K562 (cell line): Measurements from ENCODE around the gene GAPDH. TPM values are rescaled to one million over a fixed set of nuclear protein-coding genes. Genes with fewer than 3 reads are reported as not detected.
A peak's percentile ranks its signal among the peaks of the same experiment; 100 is the strongest.

Experiments used
- CBFB ChIP-seq: sonication (generic); formaldehyde crosslinking; IDR thresholded peaks from 2 replicates; pipeline ENCODE4 v1.4.0; 2020; ENCODE audit warnings: mild to moderate bottlenecking, missing genetic modification reagents
- DLX4 ChIP-seq: fragments of 250-450 bp; sonication (Bioruptor Pico); IDR thresholded peaks from 2 replicates; pipeline ENCODE4 v1.6.1; 2021; ENCODE audit warnings: mild to moderate bottlenecking
- GTF2F1 ChIP-seq: IDR thresholded peaks from 2 replicates; pipeline ENCODE4 v1.6.1; 2011; ENCODE audit warnings: low read depth, low read length, improper control_type of control experiment
- KLF1 ChIP-seq: fragments of 450-650 bp; IDR thresholded peaks from 2 replicates; pipeline ENCODE4 v1.6.1; 2016; ENCODE audit warnings: missing genetic modification characterization, missing compliant biosample characterization
- KLF10 ChIP-seq: fragments of 250-450 bp; sonication (Bioruptor Pico); IDR thresholded peaks from 2 replicates; pipeline ENCODE4 v1.6.1; 2021; ENCODE audit warnings: matching md5 sums
- NCOA1 ChIP-seq: fragments of 450-650 bp; IDR thresholded peaks from 2 replicates; pipeline ENCODE4 v1.6.1; 2016; ENCODE audit warnings: low read depth
- OTX1 ChIP-seq: fragments of 450-650 bp; formaldehyde crosslinking; IDR thresholded peaks from 2 replicates; pipeline ENCODE4 v1.4.0; 2022; ENCODE audit warnings: mild to moderate bottlenecking
- POLR2A ChIP-seq: fragments of 450-650 bp; conservative IDR thresholded peaks from 2 replicates; pipeline ENCODE4 v1.6.1; 2016
- PRMT5 ChIP-seq: sonication (generic); formaldehyde crosslinking; IDR thresholded peaks from 2 replicates; pipeline ENCODE4 v1.5.0; 2020; ENCODE audit warnings: missing genetic modification reagents
- PRPF4 ChIP-seq: fragments of 200-400 bp; formaldehyde crosslinking; IDR thresholded peaks from one replicate; pipeline ENCODE4 v1.6.1; 2017; ENCODE audit warnings: low read length, low read depth, mild to moderate bottlenecking; ENCODE audit not compliant: insufficient read depth, poor library complexity, severe bottlenecking
- RBM25 ChIP-seq: fragments of 200-400 bp; formaldehyde crosslinking; IDR thresholded peaks from 2 replicates; pipeline ENCODE4 v1.6.1; 2018; ENCODE audit warnings: low read length, low read depth, moderate library complexity; ENCODE audit not compliant: severe bottlenecking
- SMARCC2 ChIP-seq: fragments of 450-650 bp; IDR thresholded peaks from 2 replicates; pipeline ENCODE4 v1.6.1; 2017; ENCODE audit warnings: antibody characterized with exemption, moderate library complexity, mild to moderate bottlenecking, low read depth
- THRB ChIP-seq: fragments of 450-650 bp; formaldehyde crosslinking; conservative IDR thresholded peaks from 2 replicates; pipeline ENCODE4 v1.4.0; 2022; ENCODE audit warnings: mild to moderate bottlenecking, missing genetic modification characterization
- ZNF140 ChIP-seq: fragments of 250-450 bp; sonication (Bioruptor Pico); IDR thresholded peaks from 2 replicates; pipeline ENCODE4 v1.8.0; 2021; ENCODE audit warnings: moderate library complexity, mild to moderate bottlenecking, inconsistent platforms
- ZNF23 ChIP-seq: fragments of 250-450 bp; sonication (Bioruptor Pico); IDR thresholded peaks from 2 replicates; pipeline ENCODE4 v1.4.0; 2020; ENCODE audit warnings: mild to moderate bottlenecking
- ZNF277 ChIP-seq: fragments of 250-450 bp; sonication (Bioruptor Pico); IDR thresholded peaks from 2 replicates; pipeline ENCODE4 v1.8.0; 2022; ENCODE audit warnings: inconsistent platforms, mild to moderate bottlenecking, moderate library complexity, borderline replicate concordance
- ZNF3 ChIP-seq: fragments of 250-450 bp; sonication (Bioruptor Pico); IDR thresholded peaks from 2 replicates; pipeline ENCODE4 v1.5.0; 2021; ENCODE audit warnings: mild to moderate bottlenecking, moderate library complexity
- ZSCAN32 ChIP-seq: fragments of 450-650 bp; formaldehyde crosslinking; IDR thresholded peaks from 2 replicates; pipeline ENCODE4 v1.4.0; 2020; ENCODE audit warnings: mild to moderate bottlenecking, moderate library complexity
- polyA plus RNA-seq, 8 experiments: library from polyadenylated mRNA; depleted of rRNA in 4 of 8; stranded (reverse) in 5 of 8; unstranded in 3 of 8; fragments of >200 nt; fragmentation: Nextera tagmentation in 2 of 8; fragmentation: Illumina TruSeq in 1 of 8; extraction: Ambion mirVana in 2 of 8; extraction: Trizol in 1 of 8; gene quantifications; 2 replicates each; pipeline versions ENCODE4 v1.2.1 to v1.2.3, GENCODE V29; 2011 to 2014; ENCODE audit warnings: inconsistent platforms in 1 of 8, missing spikeins in 1 of 8
- total RNA-seq, 7 experiments: library from RNA; depleted of rRNA in 6 of 7; stranded (reverse); fragments of >200 nt in 6 of 7; fragmentation: Illumina TruSeq in 2 of 7; extraction: Trizol in 2 of 7; gene quantifications; 2 replicates each; pipeline versions ENCODE4 v1.2.1 to v1.2.3, GENCODE V29; 2011 to 2021; ENCODE audit warnings: low replicate concordance in 1 of 7
- TF ChIP-seq, protein P1 (sequence below): fragments of 250-450 bp; sonication (Bioruptor Pico); IDR thresholded peaks from 2 replicates; pipeline ENCODE4 v1.5.0; 2021
- TF ChIP-seq, protein P2 (sequence below), 2 experiments: IDR thresholded peaks in 1 of 2; conservative IDR thresholded peaks in 1 of 2; 2 replicates each; pipeline ENCODE4 v1.6.1; 2016; ENCODE audit warnings: low read depth in 2 of 2, mild to moderate bottlenecking in 1 of 2, missing compliant biosample characterization in 1 of 2, missing genetic modification characterization in 1 of 2, moderate library complexity in 1 of 2

GAPDH gene
- total and polyA plus RNA-seq, 9 of the 15 experiments (the other 6 are each of a cell fraction or from before 2014, with no cell fraction given) = 2,206 to 6,793 (median 4,217) TPM

GRCh38 chr12:6534945-6535696, 804 bp downstream of the GAPDH start (continued):
- TF ChIP-seq RBM25 = no peak
- no peak for TF ChIP-seq ZNF277
- no peak for TF ChIP-seq CBFB (CRISPR knock-in tag)
- no peak for TF ChIP-seq THRB
- no peak for TF ChIP-seq ZNF3
- TF ChIP-seq, protein P1, sequence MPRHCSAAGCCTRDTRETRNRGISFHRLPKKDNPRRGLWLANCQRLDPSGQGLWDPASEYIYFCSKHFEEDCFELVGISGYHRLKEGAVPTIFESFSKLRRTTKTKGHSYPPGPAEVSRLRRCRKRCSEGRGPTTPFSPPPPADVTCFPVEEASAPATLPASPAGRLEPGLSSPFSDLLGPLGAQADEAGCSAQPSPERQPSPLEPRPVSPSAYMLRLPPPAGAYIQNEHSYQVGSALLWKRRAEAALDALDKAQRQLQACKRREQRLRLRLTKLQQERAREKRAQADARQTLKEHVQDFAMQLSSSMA (CRISPR knock-in tag) = no peak
- TF ChIP-seq, protein P2, sequence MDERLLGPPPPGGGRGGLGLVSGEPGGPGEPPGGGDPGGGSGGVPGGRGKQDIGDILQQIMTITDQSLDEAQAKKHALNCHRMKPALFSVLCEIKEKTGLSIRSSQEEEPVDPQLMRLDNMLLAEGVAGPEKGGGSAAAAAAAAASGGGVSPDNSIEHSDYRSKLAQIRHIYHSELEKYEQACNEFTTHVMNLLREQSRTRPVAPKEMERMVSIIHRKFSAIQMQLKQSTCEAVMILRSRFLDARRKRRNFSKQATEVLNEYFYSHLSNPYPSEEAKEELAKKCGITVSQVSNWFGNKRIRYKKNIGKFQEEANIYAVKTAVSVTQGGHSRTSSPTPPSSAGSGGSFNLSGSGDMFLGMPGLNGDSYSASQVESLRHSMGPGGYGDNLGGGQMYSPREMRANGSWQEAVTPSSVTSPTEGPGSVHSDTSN (CRISPR knock-in tag; IDR thresholded peaks at IDR 0.05; ENCODE audit: low read depth) = no peak
- TF ChIP-seq, protein P2 (tag; conservative IDR thresholded peaks at IDR 0.05; ENCODE audit: low read depth) = no peak
- TF ChIP-seq SMARCC2 = no peak
- no peak for TF ChIP-seq PRMT5 (CRISPR knock-in tag)
- no peak for TF ChIP-seq ZNF140
- TF ChIP-seq ZNF23 (CRISPR knock-in tag) = no peak
- TF ChIP-seq GTF2F1 = no peak
- TF ChIP-seq NCOA1 = no peak
- no peak for TF ChIP-seq DLX4
- no peak for TF ChIP-seq OTX1 (CRISPR knock-in tag)
- TF ChIP-seq POLR2A = no peak
- no peak for TF ChIP-seq KLF1 (tag)
- no peak for TF ChIP-seq KLF10 (CRISPR knock-in tag)
- TF ChIP-seq ZSCAN32 (CRISPR knock-in tag) = no peak
- peak; percentile 89 for TF ChIP-seq PRPF4
